ENCODE data around the gene BRD4. TPM values are rescaled to one million over a fixed set of nuclear protein-coding genes. Genes with fewer than 3 reads are reported as not detected.

The BRD4 gene
- total and polyA plus RNA-seq, 2 donors (not counting 1 experiment from before 2014, with no cell fraction given), result 9.9 to 20.1 TPM

DNA sequence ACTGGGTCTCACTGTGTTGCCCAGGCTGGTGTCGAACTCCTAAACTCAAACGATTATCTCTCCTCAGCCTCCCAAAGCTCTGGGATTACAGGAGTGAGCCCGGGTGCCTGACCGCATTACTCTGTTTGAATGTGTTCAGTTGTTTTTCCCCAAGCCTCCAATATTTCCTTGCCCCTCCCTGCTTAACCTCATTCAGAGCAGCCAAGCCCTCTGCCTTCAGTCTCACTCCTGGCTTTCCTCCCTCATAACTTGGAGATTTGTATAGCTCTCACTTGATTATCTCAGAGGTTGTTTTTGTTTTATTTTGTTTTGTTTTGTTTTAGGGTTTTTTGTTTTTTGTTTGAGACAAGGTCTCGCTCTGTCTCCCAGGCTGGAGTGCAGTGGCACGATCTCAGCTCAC is 111.5 kb downstream of the BRD4 start:
- Histone ChIP-seq H3K9ac (ENCODE audit: insufficient read depth, low read length) (no peak overlapping the region), H3K4me2 (ENCODE audit: extremely low read depth, insufficient read depth, low read length) (no peak overlapping the region), H3K79me2 (ENCODE audit: control insufficient read depth, insufficient read depth, low read length) (no peaks in the 10 kb centered on the region), H3K4me1 (ENCODE audit: control insufficient read depth, extremely low read depth, insufficient read depth, low read length) (peaks cover 10% of the 10 kb centered on the region), H2AFZ (ENCODE audit: low read length) (no peak overlapping the region), H3K9me3 (ENCODE audit: control insufficient read depth, insufficient read depth, low read depth, low read length) (no peaks in the 10 kb centered on the region), H4K20me1 (ENCODE audit: control insufficient read depth, extremely low read depth, insufficient read depth, low read length) (no peaks in the 10 kb centered on the region), H3K36me3 (ENCODE audit: control insufficient read depth, insufficient read depth, low read length) (no peaks in the 10 kb centered on the region), H3K27me3 (ENCODE audit: control insufficient read depth, insufficient read depth, low read length) (no peaks in the 10 kb centered on the region), H3K4me3 (replicated peaks in 1 of 4; ENCODE audit: control extremely low read depth in 1 of 4, insufficient read depth in 1 of 4, low read depth in 3 of 4, low read length in 4 of 4) (no peak overlapping the region), H3K27ac (ENCODE audit: insufficient read depth, low read length) (no peak overlapping the region)
- TF ChIP-seq EZH2 (IDR thresholded peaks at IDR 0.05; ENCODE audit: low read length, missing control alignments) (no peak), CTCF (conservative IDR thresholded peaks at IDR 0.05 in 1 of 2, IDR thresholded peaks at IDR 0.05 in 1 of 2; ENCODE audit: low read depth in 1 of 2, low read length in 2 of 2) (no peak)
- DNase-seq (ENCODE audit: low read depth in 2 of 2), result no peak

DNA sequence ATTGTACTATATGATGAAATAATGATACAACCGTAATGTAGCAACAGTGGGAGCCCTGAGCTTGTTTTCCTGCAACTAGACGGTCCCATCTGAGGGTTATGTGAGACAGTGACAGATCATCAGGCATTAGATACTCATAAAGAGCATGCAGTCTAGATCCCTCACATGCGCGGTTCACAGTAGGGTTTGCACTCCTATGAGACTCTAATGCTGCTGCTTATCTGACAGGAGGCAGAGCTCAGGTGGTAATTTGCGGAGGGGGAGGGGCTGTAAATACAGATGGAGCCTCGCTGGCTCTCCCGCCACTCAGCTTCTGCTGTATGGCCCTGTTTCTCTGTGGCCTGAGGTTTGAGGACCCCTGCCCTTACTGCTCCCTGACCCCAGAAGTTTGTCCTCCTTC is 113.8 kb downstream of the BRD4 start:
- DNase-seq (ENCODE audit: low read depth in 2 of 2), result no peak
- peaks cover 12% of the 10 kb centered on the region for H3K4me1 ChIP-seq (ENCODE audit: control insufficient read depth, extremely low read depth, insufficient read depth, low read length)
- no peaks in the 10 kb centered on the region for H3K27me3 ChIP-seq (ENCODE audit: control insufficient read depth, insufficient read depth, low read length)
- H3K4me2 ChIP-seq (ENCODE audit: extremely low read depth, insufficient read depth, low read length), result no peak overlapping the region
- no peaks in the 10 kb centered on the region for H3K79me2 ChIP-seq (ENCODE audit: control insufficient read depth, insufficient read depth, low read length)
- H2AFZ ChIP-seq (ENCODE audit: low read length), result no peak overlapping the region
- H3K4me3 ChIP-seq (replicated peaks in 1 of 4; ENCODE audit: control extremely low read depth in 1 of 4, insufficient read depth in 1 of 4, low read depth in 3 of 4, low read length in 4 of 4), result no peak overlapping the region
- TF ChIP-seq EZH2 (IDR thresholded peaks at IDR 0.05; ENCODE audit: low read length, missing control alignments) (no peak), CTCF (conservative IDR thresholded peaks at IDR 0.05 in 1 of 2, IDR thresholded peaks at IDR 0.05 in 1 of 2; ENCODE audit: low read depth in 1 of 2, low read length in 2 of 2) (no peak)
- no peak overlapping the region for H3K27ac ChIP-seq (ENCODE audit: insufficient read depth, low read length)
- H3K36me3 ChIP-seq (ENCODE audit: control insufficient read depth, insufficient read depth, low read length), result no peaks in the 10 kb centered on the region
- H3K9me3 ChIP-seq (ENCODE audit: control insufficient read depth, insufficient read depth, low read depth, low read length), result no peaks in the 10 kb centered on the region
- no peaks in the 10 kb centered on the region for H4K20me1 ChIP-seq (ENCODE audit: control insufficient read depth, extremely low read depth, insufficient read depth, low read length)
- no peak overlapping the region for H3K9ac ChIP-seq (ENCODE audit: insufficient read depth, low read length)

GRCh38 chr19:15216363-15216762 is 116.0 kb downstream of the BRD4 start:
- no peak overlapping the region for H3K9ac ChIP-seq (ENCODE audit: insufficient read depth, low read length)
- DNase-seq (ENCODE audit: low read depth in 2 of 2), result no peak
- H3K36me3 ChIP-seq (ENCODE audit: control insufficient read depth, insufficient read depth, low read length), result no peaks in the 10 kb centered on the region
- no peak overlapping the region for H3K4me3 ChIP-seq (replicated peaks in 1 of 4; ENCODE audit: control extremely low read depth in 1 of 4, insufficient read depth in 1 of 4, low read depth in 3 of 4, low read length in 4 of 4)
- H2AFZ ChIP-seq (ENCODE audit: low read length), result no peak overlapping the region
- TF ChIP-seq EZH2 (IDR thresholded peaks at IDR 0.05; ENCODE audit: low read length, missing control alignments) (no peak), CTCF (conservative IDR thresholded peaks at IDR 0.05 in 1 of 2, IDR thresholded peaks at IDR 0.05 in 1 of 2; ENCODE audit: low read depth in 1 of 2, low read length in 2 of 2) (no peak)
- H3K4me2 ChIP-seq (ENCODE audit: extremely low read depth, insufficient read depth, low read length), result no peak overlapping the region
- H4K20me1 ChIP-seq (ENCODE audit: control insufficient read depth, extremely low read depth, insufficient read depth, low read length), result no peaks in the 10 kb centered on the region
- H3K9me3 ChIP-seq (ENCODE audit: control insufficient read depth, insufficient read depth, low read depth, low read length), result no peaks in the 10 kb centered on the region
- H3K27me3 ChIP-seq (ENCODE audit: control insufficient read depth, insufficient read depth, low read length), result no peaks in the 10 kb centered on the region
- H3K27ac ChIP-seq (ENCODE audit: insufficient read depth, low read length), result no peak overlapping the region
- H3K79me2 ChIP-seq (ENCODE audit: control insufficient read depth, insufficient read depth, low read length), result no peaks in the 10 kb centered on the region
- peaks cover 6% of the 10 kb centered on the region for H3K4me1 ChIP-seq (ENCODE audit: control insufficient read depth, extremely low read depth, insufficient read depth, low read length)

Measured in fibroblast of lung (primary cell).